GM18868 (cell line): ENCODE data around the gene RPS15.

ENCODE experiments used
- ATAC-seq: cut with Tn5 transposase; IDR thresholded peaks from one replicate; pipeline ENCODE4 v1.9.1; 2021; ENCODE audit warnings: mild to moderate bottlenecking, moderate library complexity; ENCODE audit not compliant: unreplicated experiment

The RPS15 gene

GRCh38 chr19:1401889-1402217 lies 36.3 kb upstream of the RPS15 start:
- ATAC-seq = no peak

- ATAC-seq = no peak
These were observed 35.7 kb upstream of the RPS15 start for GRCh38 chr19:1402411-1403070.

- ATAC-seq = peak; percentile 72
These were observed 31.2 kb upstream of the RPS15 start for GRCh38 chr19:1406774-1407527.

GRCh38 chr19:1407528-1408299 lies 30.5 kb upstream of the RPS15 start, which contains the start of gene DAZAP1:
Gene DAZAP1 (plus strand): TSS chr19:1407586. CDS start chr19:1407774, 188 bp downstream.
- peak; percentile 33 for ATAC-seq

GRCh38 chr19:1408300-1409203 lies 29.6 kb upstream of the RPS15 start:
- ATAC-seq = no peak

GRCh38 chr19:1409204-1410005 lies 28.8 kb upstream of the RPS15 start:
- no peak for ATAC-seq

GRCh38 chr19:1410136-1410786 lies 27.9 kb upstream of the RPS15 start:
- no peak for ATAC-seq

GRCh38 chr19:1410789-1411188 lies 27.4 kb upstream of the RPS15 start:
- no peak for ATAC-seq

- no peak for ATAC-seq
These were observed 26.7 kb upstream of the RPS15 start for GRCh38 chr19:1411255-1412191.

GRCh38 chr19:1412323-1412923 lies 25.8 kb upstream of the RPS15 start:
- ATAC-seq = no peak

- no peak for ATAC-seq
These were observed 25.0 kb upstream of the RPS15 start for GRCh38 chr19:1412995-1413800.

GRCh38 chr19:1416014-1416841 lies 22.0 kb upstream of the RPS15 start:
- no peak for ATAC-seq

GRCh38 chr19:1417145-1417544 lies 21.1 kb upstream of the RPS15 start:
- ATAC-seq = no peak

- ATAC-seq = no peak
These were observed 20.3 kb upstream of the RPS15 start for GRCh38 chr19:1417681-1418495.

- no peak for ATAC-seq
These were observed 19.8 kb upstream of the RPS15 start for GRCh38 chr19:1418496-1418775.
